Chondrocyte (in vitro differentiated cells): Measurements from ENCODE around the gene OR10G7. TPM values are rescaled to one million over a fixed set of nuclear protein-coding genes. Genes with fewer than 3 reads are reported as not detected.
A peak's percentile ranks its signal among the peaks of the same experiment; 100 is the strongest.

Source experiments
- DNase-seq: peaks from one replicate; pipeline ENCODE4 v3.0.0; 2021; ENCODE audit warnings: mixed read lengths, low spot score
- H3K27ac Mint-ChIP-seq: one replicate; pipeline ENCODE4 v1.8.0; 2021; ENCODE audit warnings: mild to moderate bottlenecking, moderate library complexity, mixed read lengths; ENCODE audit not compliant: unreplicated experiment
- H3K27me3 Mint-ChIP-seq: 2 replicates; pipeline ENCODE4 v1.8.0; 2021; ENCODE audit warnings: low read depth, mixed read lengths
- H3K36me3 Mint-ChIP-seq: 2 replicates; pipeline ENCODE4 v1.8.0; 2021; ENCODE audit warnings: low read depth, mixed read lengths
- H3K4me1 Mint-ChIP-seq: 2 replicates; pipeline ENCODE4 v1.8.0; 2021; ENCODE audit warnings: low read depth, mild to moderate bottlenecking, mixed read lengths
- H3K4me3 Mint-ChIP-seq: one replicate; pipeline ENCODE4 v1.8.0; 2021; ENCODE audit warnings: mild to moderate bottlenecking, moderate library complexity, mixed read lengths; ENCODE audit not compliant: unreplicated experiment
- H3K9me3 Mint-ChIP-seq: 2 replicates; pipeline ENCODE4 v1.8.0; 2021; ENCODE audit warnings: low read depth, mixed read lengths
- CTCF ChIP-seq: fragments of 200-600 bp; sonication (generic); IDR thresholded peaks from 2 replicates; pipeline ENCODE4 v1.5.0; 2021; ENCODE audit warnings: antibody characterized with exemption, mild to moderate bottlenecking, moderate library complexity
- total RNA-seq: library from RNA; stranded (reverse); gene quantifications from 3 replicates; pipeline ENCODE4 v1.2.1, GENCODE V29; 2021

Gene OR10G7
- total RNA-seq, 1 donor from 2014 or later = not detected

- Mint-ChIP-seq H3K27me3 (peaks cover 37% of the 10 kb centered on the region), H3K27ac (no peak overlapping the region), H3K4me3 (no peak overlapping the region), H3K36me3 (no peaks in the 10 kb centered on the region), H3K9me3 (no peaks in the 10 kb centered on the region), H3K4me1 (no peaks in the 10 kb centered on the region)
- TF ChIP-seq CTCF = no peak
- no peak for DNase-seq
Measured at GRCh38 chr11:124080327-124081001, 39.3 kb upstream of the OR10G7 start.

- no peaks in the 10 kb centered on the region for H3K9me3 Mint-ChIP-seq
- H3K36me3 Mint-ChIP-seq = no peaks in the 10 kb centered on the region
- no peaks in the 10 kb centered on the region for H3K4me1 Mint-ChIP-seq
- H3K27me3 Mint-ChIP-seq = peaks cover 35% of the 10 kb centered on the region
- no peak for TF ChIP-seq CTCF
- no peak for DNase-seq
- no peak overlapping the region for H3K4me3 Mint-ChIP-seq
- H3K27ac Mint-ChIP-seq = no peak overlapping the region
Measured at GRCh38 chr11:124079631-124080326, 38.7 kb upstream of the OR10G7 start.

GRCh38 chr11:124078591-124078990 lies 37.5 kb upstream of the OR10G7 start:
- no peak overlapping the region for H3K27ac Mint-ChIP-seq
- H3K9me3 Mint-ChIP-seq = no peaks in the 10 kb centered on the region
- H3K36me3 Mint-ChIP-seq = no peaks in the 10 kb centered on the region

GRCh38 chr11:124077266-124077665 lies 36.1 kb upstream of the OR10G7 start:
- Mint-ChIP-seq H3K27me3 (peaks cover 31% of the 10 kb centered on the region), H3K36me3 (no peaks in the 10 kb centered on the region), H3K9me3 (no peaks in the 10 kb centered on the region), H3K27ac (no peak overlapping the region), H3K4me3 (no peak overlapping the region), H3K4me1 (no peaks in the 10 kb centered on the region)
- no peak for DNase-seq
- no peak for TF ChIP-seq CTCF

More at GRCh38 chr11:124078591-124078990, 37.5 kb upstream of the OR10G7 start:
- no peak overlapping the region for H3K4me3 Mint-ChIP-seq
- H3K27me3 Mint-ChIP-seq = peaks cover 32% of the 10 kb centered on the region
- DNase-seq = no peak
- TF ChIP-seq CTCF = no peak
- no peaks in the 10 kb centered on the region for H3K4me1 Mint-ChIP-seq

- TF ChIP-seq CTCF = no peak
- Mint-ChIP-seq H3K27ac (no peak overlapping the region), H3K27me3 (peaks cover 28% of the 10 kb centered on the region), H3K36me3 (no peaks in the 10 kb centered on the region), H3K4me3 (peak overlapping the region; percentile 24), H3K4me1 (peaks cover 3% of the 10 kb centered on the region), H3K9me3 (no peaks in the 10 kb centered on the region)
- DNase-seq = peak; percentile 92
Measured at GRCh38 chr11:124075841-124076651, 34.9 kb upstream of the OR10G7 start.
